Upper lobe of right lung (tissue), 1 donor: ENCODE results near the gene MAP1LC3A. TPM values are rescaled to one million over a fixed set of nuclear protein-coding genes. Genes with fewer than 3 reads are reported as not detected.

Experiments
- ATAC-seq: fragments of 200-7000 bp; cut with Tn5 transposase; one replicate; pipeline ENCODE4 v1.9.1; 2020; ENCODE audit warnings: mild to moderate bottlenecking, moderate library complexity
- DNase-seq: peaks from one replicate; pipeline ENCODE4 v3.0.0-alpha.2; 2020
- H3K27ac ChIP-seq: fragments of 200-600 bp; one replicate; pipeline ENCODE4 v1.8.0; 2022
- H3K27me3 ChIP-seq: fragments of 200-600 bp; one replicate; pipeline ENCODE4 v1.8.0; 2022; ENCODE audit warnings: mild to moderate bottlenecking
- H3K36me3 ChIP-seq: fragments of 200-600 bp; one replicate; pipeline ENCODE4 v1.8.0; 2022
- H3K4me1 ChIP-seq: fragments of 200-600 bp; one replicate; pipeline ENCODE4 v1.8.0; 2022
- H3K4me3 ChIP-seq: fragments of 200-600 bp; one replicate; pipeline ENCODE4 v1.8.0; 2022; ENCODE audit warnings: mild to moderate bottlenecking
- H3K9me3 ChIP-seq: fragments of 200-600 bp; one replicate; pipeline ENCODE4 v1.8.0; 2022
- intact Hi-C: fragments of 100-400 bp; cut with DNase I; formaldehyde crosslinking; loops from one replicate; pipeline ENCODE4 v1.11.0; 2022
- total RNA-seq: library from RNA; stranded (reverse); fragmentation: NEBNext Ultra II Directional; extraction: Animal tissue kit (Norgen Biotek cat#: 25700); gene quantifications from one replicate; pipeline ENCODE4 v1.2.1, GENCODE V29; 2021
- TF ChIP-seq, protein P1 (sequence below): fragments of 200-600 bp; IDR thresholded peaks from one replicate; pipeline ENCODE4 v1.8.0; 2022; ENCODE audit warnings: antibody characterized with exemption
- donor health status: DM: no; HTN: yes; CAD: no; lungs with severe emphysema.

The MAP1LC3A gene
- total RNA-seq, 1 donor from 2014 or later, result 45.9 TPM

DNA sequence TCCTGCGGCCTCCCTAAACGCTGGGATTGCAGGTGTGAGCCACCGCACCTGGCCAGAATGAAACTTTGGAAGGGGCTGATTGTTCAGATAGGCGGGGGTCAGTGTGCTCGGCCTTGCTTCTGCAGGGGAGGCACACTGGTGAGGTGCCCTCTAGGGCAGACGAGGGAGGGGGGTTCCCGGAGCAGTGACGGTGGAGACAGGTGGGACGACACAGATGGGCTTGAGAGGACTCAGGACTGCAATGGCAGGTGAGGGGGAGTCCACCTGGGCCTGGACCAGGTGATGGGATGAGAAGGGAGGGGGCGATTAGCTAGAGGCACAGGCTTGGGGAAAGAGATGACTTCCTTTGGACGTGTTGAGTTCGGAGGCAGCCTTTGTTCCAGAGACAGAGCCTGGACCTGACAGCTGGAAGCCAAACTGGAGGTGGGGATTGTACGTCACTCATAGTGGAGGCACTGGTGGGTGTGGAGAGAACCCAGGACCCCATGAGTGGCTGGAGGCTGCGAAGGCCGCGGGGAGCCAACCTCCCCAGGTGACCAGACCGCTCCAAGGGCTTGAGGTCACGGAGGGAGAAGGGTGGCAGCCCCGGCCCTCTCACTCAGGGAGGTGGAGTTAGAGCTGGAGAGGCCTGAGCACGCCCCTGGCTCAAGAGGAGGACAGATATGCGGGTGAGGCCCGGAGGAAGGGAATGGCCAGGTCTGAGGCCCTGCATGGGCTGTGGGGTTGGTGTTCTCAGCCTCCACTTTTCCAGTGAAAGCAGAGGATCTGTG, 10.5 kb upstream of the MAP1LC3A start:
- H3K4me1 ChIP-seq, result no peaks in the 10 kb centered on the region
- intact Hi-C loops, result no loop called here
- no peak overlapping the region for H3K27ac ChIP-seq
- no peaks in the 10 kb centered on the region for H3K27me3 ChIP-seq
- peak; percentile 21 for ATAC-seq
- H3K9me3 ChIP-seq, result no peaks in the 10 kb centered on the region
- no peak for DNase-seq
- no peak overlapping the region for H3K4me3 ChIP-seq
- no peaks in the 10 kb centered on the region for H3K36me3 ChIP-seq
- TF ChIP-seq, protein P1, sequence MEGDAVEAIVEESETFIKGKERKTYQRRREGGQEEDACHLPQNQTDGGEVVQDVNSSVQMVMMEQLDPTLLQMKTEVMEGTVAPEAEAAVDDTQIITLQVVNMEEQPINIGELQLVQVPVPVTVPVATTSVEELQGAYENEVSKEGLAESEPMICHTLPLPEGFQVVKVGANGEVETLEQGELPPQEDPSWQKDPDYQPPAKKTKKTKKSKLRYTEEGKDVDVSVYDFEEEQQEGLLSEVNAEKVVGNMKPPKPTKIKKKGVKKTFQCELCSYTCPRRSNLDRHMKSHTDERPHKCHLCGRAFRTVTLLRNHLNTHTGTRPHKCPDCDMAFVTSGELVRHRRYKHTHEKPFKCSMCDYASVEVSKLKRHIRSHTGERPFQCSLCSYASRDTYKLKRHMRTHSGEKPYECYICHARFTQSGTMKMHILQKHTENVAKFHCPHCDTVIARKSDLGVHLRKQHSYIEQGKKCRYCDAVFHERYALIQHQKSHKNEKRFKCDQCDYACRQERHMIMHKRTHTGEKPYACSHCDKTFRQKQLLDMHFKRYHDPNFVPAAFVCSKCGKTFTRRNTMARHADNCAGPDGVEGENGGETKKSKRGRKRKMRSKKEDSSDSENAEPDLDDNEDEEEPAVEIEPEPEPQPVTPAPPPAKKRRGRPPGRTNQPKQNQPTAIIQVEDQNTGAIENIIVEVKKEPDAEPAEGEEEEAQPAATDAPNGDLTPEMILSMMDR, result no peak

DNA sequence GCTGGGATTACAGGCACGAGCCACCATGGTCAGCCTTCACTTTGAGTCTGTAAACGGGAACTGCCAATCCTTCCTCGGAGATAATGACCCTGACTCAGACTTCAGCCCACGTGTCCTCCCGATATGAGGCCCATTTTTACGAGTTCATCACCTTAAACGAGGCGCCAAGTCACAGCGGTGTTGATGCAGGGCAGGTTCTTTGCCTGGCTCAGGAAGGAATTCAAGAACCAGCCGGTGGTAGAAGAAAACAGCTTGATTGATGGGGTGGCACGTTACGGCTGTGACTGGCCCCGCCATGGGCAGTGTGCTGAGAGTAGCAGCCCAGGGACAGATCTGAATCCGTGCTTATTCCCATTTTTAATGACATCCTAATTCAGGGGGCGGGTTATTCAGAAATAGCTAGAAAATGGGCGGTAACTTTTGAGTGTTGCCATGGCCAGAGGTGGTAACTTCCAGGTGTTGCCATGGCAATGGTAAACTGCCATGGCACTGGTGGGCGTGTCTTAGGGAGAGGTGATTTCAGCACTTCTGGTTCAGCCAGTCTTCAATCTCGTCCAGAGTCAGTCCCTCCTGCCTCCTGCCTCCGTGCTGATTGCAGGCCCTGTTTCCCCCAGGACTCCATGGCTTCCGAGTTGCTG, 9.1 kb upstream of the MAP1LC3A start:
- H3K36me3 ChIP-seq, result no peaks in the 10 kb centered on the region
- no peaks in the 10 kb centered on the region for H3K9me3 ChIP-seq
- H3K4me1 ChIP-seq, result no peaks in the 10 kb centered on the region
- TF ChIP-seq, protein P1, result no peak
- no peak overlapping the region for H3K27ac ChIP-seq
- H3K27me3 ChIP-seq, result no peaks in the 10 kb centered on the region
- ATAC-seq (peak; percentile 49), DNase-seq (no peak)
- H3K4me3 ChIP-seq, result no peak overlapping the region
- intact Hi-C loops, result no loop called here

DNA sequence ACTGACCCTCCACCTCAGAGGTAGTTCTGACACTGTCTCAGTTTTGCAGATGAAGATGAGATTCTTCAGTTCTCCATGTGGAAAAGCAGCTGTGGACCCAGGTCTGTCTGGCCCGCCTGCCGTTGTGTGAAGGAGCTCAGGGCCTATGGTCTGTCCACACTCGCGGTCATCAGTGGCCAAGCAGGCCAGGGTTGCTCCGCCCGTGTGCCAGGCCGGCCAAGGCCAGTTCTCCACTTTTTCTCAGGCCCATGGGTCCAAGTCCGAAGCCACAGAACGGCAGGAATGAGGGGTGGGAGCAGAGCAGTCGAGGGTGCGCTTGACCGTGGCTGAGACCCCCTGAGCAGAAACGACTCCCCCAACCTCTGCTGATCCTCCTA, 8.6 kb upstream of the MAP1LC3A start:
- ATAC-seq (no peak), DNase-seq (no peak)
- Histone ChIP-seq H3K4me1 (no peaks in the 10 kb centered on the region), H3K27me3 (no peaks in the 10 kb centered on the region), H3K36me3 (no peaks in the 10 kb centered on the region), H3K4me3 (no peak overlapping the region), H3K27ac (no peak overlapping the region), H3K9me3 (no peaks in the 10 kb centered on the region)
- TF ChIP-seq, protein P1, result no peak
- intact Hi-C loops, result no loop called here

DNA sequence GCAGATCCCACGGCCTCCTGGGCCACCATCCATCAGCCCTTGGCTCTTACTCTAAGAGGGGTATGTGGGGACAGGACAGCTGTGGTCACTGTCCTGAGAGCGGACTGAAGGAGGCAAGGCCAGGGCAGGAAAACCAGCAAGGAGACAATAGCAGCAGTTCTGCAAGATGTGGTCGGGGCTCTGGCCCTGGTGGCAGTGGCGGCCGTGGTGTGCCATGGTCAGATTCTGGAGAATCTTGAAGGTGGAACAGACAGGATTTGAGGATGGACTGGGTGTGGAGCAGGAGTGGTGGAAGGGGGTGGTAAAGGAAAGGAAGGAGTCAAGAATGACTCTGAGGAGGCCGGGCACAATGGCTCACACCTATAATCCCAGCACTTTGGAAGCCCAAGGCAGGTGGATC, 5.9 kb upstream of the MAP1LC3A start:
- intact Hi-C loops, result no loop called here
- ATAC-seq, result no peak
- Histone ChIP-seq H3K36me3 (no peaks in the 10 kb centered on the region), H3K27me3 (no peaks in the 10 kb centered on the region), H3K9me3 (no peaks in the 10 kb centered on the region), H3K4me1 (peaks cover 3% of the 10 kb centered on the region), H3K4me3 (no peak overlapping the region), H3K27ac (no peak overlapping the region)
- TF ChIP-seq, protein P1, result no peak
- no peak for DNase-seq

DNA sequence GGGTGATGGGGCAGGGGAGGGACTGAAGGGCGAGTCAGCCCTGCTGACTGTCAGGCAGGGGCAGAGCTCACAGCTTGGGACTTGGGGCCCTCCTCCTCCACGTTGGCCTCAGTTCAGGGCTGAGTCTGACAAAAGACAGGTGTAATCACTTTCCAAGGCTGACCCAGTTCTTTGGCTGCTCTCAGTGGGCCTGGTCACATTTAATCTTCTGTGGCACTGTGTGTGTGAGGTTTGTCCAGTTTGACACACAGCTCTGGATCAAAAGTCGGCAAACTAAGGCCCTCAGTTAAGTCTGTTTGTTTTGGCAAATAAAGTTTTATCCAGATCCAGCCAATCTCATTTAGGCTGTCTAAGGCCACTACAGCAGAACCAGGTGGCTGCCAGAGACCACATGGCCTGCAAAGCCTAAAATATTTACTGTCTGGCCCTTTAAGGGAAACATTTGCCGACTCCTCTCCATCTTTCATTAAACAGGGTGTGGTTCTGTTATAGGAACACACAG, 5.1 kb upstream of the MAP1LC3A start:
- Histone ChIP-seq H3K36me3 (no peaks in the 10 kb centered on the region), H3K4me3 (no peak overlapping the region), H3K27ac (no peak overlapping the region), H3K27me3 (no peaks in the 10 kb centered on the region), H3K9me3 (no peaks in the 10 kb centered on the region), H3K4me1 (peaks cover 8% of the 10 kb centered on the region)
- TF ChIP-seq, protein P1, result no peak
- peak; percentile 6 for ATAC-seq
- intact Hi-C loops, result no loop called here
- DNase-seq, result no peak
